Epithelial cell of proximal tubule (primary cell): ENCODE results near the gene AMIGO2. TPM values are rescaled to one million over a fixed set of nuclear protein-coding genes. Genes with fewer than 3 reads are reported as not detected.

Source experiments
- DNase-seq: peaks from one replicate; pipeline ENCODE4 v3.0.0-alpha.2; 2011; ENCODE audit warnings: low read depth
- H3K4me3 ChIP-seq: 2 replicates; pipeline ENCODE4 v1.5.1; 2011; ENCODE audit warnings: low read depth, mild to moderate bottlenecking, low read length
- CTCF ChIP-seq: conservative IDR thresholded peaks from 2 replicates; pipeline ENCODE4 v1.5.1; 2012; ENCODE audit warnings: low read depth, mild to moderate bottlenecking, low read length
- total RNA-seq: library from RNA; depleted of rRNA; stranded (reverse); fragments of >200 nt; gene quantifications from 2 replicates; pipeline ENCODE4 v1.2.3, GENCODE V29; 2015

AMIGO2 gene
- total RNA-seq, 1 donor from 2014 or later = 93.3 TPM

- TF ChIP-seq CTCF = no peak
- DNase-seq = no peak
- H3K4me3 ChIP-seq = no peak overlapping the region
Measured at GRCh38 chr12:47033081-47033480, 46.7 kb downstream of the AMIGO2 start.

- peak; percentile 68 for TF ChIP-seq CTCF
- no peak overlapping the region for H3K4me3 ChIP-seq
- DNase-seq = no peak
Measured at GRCh38 chr12:47032644-47033043, 47.1 kb downstream of the AMIGO2 start.

GRCh38 chr12:47029903-47030302 is 49.9 kb downstream of the AMIGO2 start:
- H3K4me3 ChIP-seq = no peak overlapping the region
- DNase-seq = no peak
- TF ChIP-seq CTCF = no peak

GRCh38 chr12:47028981-47029708 is 50.6 kb downstream of the AMIGO2 start:
- no peak for DNase-seq
- TF ChIP-seq CTCF = no peak
- H3K4me3 ChIP-seq = no peak overlapping the region

GRCh38 chr12:47028186-47028585 is 51.6 kb downstream of the AMIGO2 start:
- TF ChIP-seq CTCF = no peak
- no peak for DNase-seq

More at GRCh38 chr12:47028186-47028585, 51.6 kb downstream of the AMIGO2 start:
- H3K4me3 ChIP-seq = no peak overlapping the region

Other genes starting within 250 kb of the AMIGO2 start
- 3.1 and 9.0 TPM in 2 replicates for gene PCED1B, start 338 bp downstream of the AMIGO2 start, total RNA-seq